ENCODE measurements around the gene PLS1.

The PLS1 gene

GRCh38 chr3:142644502-142644901, 48.3 kb downstream of the PLS1 start:
- no peak for DNase-seq

GRCh38 chr3:142645236-142645793, 49.1 kb downstream of the PLS1 start:
- DNase-seq, result no peak

- no peak for DNase-seq
Measured at GRCh38 chr3:142646020-142646785, 50.0 kb downstream of the PLS1 start.

GRCh38 chr3:142647856-142648255, 51.7 kb downstream of the PLS1 start:
- no peak for DNase-seq

GRCh38 chr3:142648950-142649349, 52.8 kb downstream of the PLS1 start:
- no peak for DNase-seq

- no peak for DNase-seq
Measured at GRCh38 chr3:142650001-142650693, 54.0 kb downstream of the PLS1 start.

- DNase-seq, result no peak
Measured at GRCh38 chr3:142651711-142652110, 55.5 kb downstream of the PLS1 start.

GRCh38 chr3:142652826-142653292, 56.7 kb downstream of the PLS1 start:
- no peak for DNase-seq

GRCh38 chr3:142656575-142656974, 60.4 kb downstream of the PLS1 start:
- DNase-seq, result no peak

- no peak for DNase-seq
Measured at GRCh38 chr3:142657033-142657432, 60.8 kb downstream of the PLS1 start.

- DNase-seq, result no peak
Measured at GRCh38 chr3:142660383-142660782, 64.2 kb downstream of the PLS1 start.

GRCh38 chr3:142660893-142661292, 64.7 kb downstream of the PLS1 start:
- DNase-seq, result no peak

- DNase-seq, result no peak
Measured at GRCh38 chr3:142663865-142664264, 67.7 kb downstream of the PLS1 start.

- no peak for DNase-seq
Measured at GRCh38 chr3:142664311-142664710, 68.1 kb downstream of the PLS1 start.

- DNase-seq, result no peak
Measured at GRCh38 chr3:142664819-142665218, 68.6 kb downstream of the PLS1 start.

GRCh38 chr3:142670120-142670519, 73.9 kb downstream of the PLS1 start:
- no peak for DNase-seq

- DNase-seq, result no peak
Measured at GRCh38 chr3:142676151-142676550, 80.0 kb downstream of the PLS1 start.

GRCh38 chr3:142680710-142681109, 84.5 kb downstream of the PLS1 start:
- no peak for DNase-seq

GRCh38 chr3:142690613-142691012, 94.4 kb downstream of the PLS1 start:
- no peak for DNase-seq

- DNase-seq, result no peak
Measured at GRCh38 chr3:142691527-142691926, 95.3 kb downstream of the PLS1 start.

GRCh38 chr3:142693136-142693853, 97.1 kb downstream of the PLS1 start:
- DNase-seq, result no peak

GRCh38 chr3:142694225-142694624, 98.0 kb downstream of the PLS1 start:
- no peak for DNase-seq

- DNase-seq, result no peak
Measured at GRCh38 chr3:142705198-142705597, 109.0 kb downstream of the PLS1 start.
